HEK293T (cell line): Measurements from ENCODE around the gene PRR27.

Experiments
- ARNT ChIP-seq: fragments of 450-650 bp; IDR thresholded peaks from 2 replicates; pipeline ENCODE4 v1.6.1; 2017; ENCODE audit warnings: mild to moderate bottlenecking
- BHLHE40 ChIP-seq: fragments of 450-650 bp; IDR thresholded peaks from 2 replicates; pipeline ENCODE4 v1.6.1; 2016; ENCODE audit warnings: mild to moderate bottlenecking, moderate library complexity, borderline replicate concordance
- CTBP1 ChIP-seq: fragments of 450-650 bp; IDR thresholded peaks from 2 replicates; pipeline ENCODE4 v1.6.1; 2016; ENCODE audit warnings: borderline replicate concordance
- FOXA1 ChIP-seq: fragments of 450-650 bp; IDR thresholded peaks from 2 replicates; pipeline ENCODE4 v1.6.1; 2016; ENCODE audit warnings: mild to moderate bottlenecking
- FOXK2 ChIP-seq: fragments of 450-650 bp; IDR thresholded peaks from 2 replicates; pipeline ENCODE4 v1.6.1; 2016; ENCODE audit warnings: mild to moderate bottlenecking
- FOXM1 ChIP-seq: fragments of 450-650 bp; IDR thresholded peaks from 2 replicates; pipeline ENCODE4 v1.6.1; 2017; ENCODE audit warnings: mild to moderate bottlenecking, borderline replicate concordance
- PKNOX1 ChIP-seq: fragments of 450-650 bp; IDR thresholded peaks from 2 replicates; pipeline ENCODE4 v1.6.1; 2016
- SP1 ChIP-seq: fragments of 450-650 bp; IDR thresholded peaks from 2 replicates; pipeline ENCODE4 v1.6.1; 2017
- TARDBP ChIP-seq: fragments of 450-650 bp; IDR thresholded peaks from 2 replicates; pipeline ENCODE4 v1.6.1; 2016

- no peak for TF ChIP-seq ARNT
- TF ChIP-seq SP1, result no peak
- TF ChIP-seq FOXK2, result no peak
- no peak for TF ChIP-seq FOXM1
- TF ChIP-seq PKNOX1, result no peak
- TF ChIP-seq FOXA1, result no peak
- no peak for TF ChIP-seq CTBP1
- no peak for TF ChIP-seq TARDBP
- TF ChIP-seq BHLHE40, result no peak
Observed at GRCh38 chr4:70203601-70204000, 49.6 kb downstream of the PRR27 start.
